ENCODE measurements around the gene EPS15. TPM values are rescaled to one million over a fixed set of nuclear protein-coding genes. Genes with fewer than 3 reads are reported as not detected.
"Not testable (repeated sequence)": the region's sequence is repeated elsewhere in the genome, so short reads cannot be mapped to it uniquely, and the experiment has no call there.

The EPS15 gene
- total RNA-seq, 8 experiments from 2014 or later, result 35.2 to 230 (median 119) TPM

DNA sequence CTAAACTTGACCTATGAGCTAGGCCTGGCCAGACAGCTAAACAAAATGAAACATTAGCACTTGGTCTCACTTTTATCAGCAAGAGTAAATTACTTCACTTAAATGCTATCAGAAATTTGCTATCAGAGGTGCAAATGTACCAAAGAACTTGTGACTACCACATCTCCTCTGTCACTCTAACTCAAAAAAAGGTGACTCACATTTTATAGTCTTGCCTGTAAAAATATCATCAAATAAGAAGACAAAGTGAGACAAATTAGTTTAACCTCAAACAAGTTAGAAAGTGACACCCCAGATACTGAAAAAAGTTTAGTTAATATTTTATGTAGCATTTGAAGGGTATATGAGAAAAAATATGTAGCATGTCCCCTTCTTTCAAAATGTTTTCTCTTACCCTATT lies 76.9 kb downstream of the EPS15 start:
- Histone ChIP-seq H3K4me1 (replicated peaks in 1 of 2) (no peaks in the 10 kb centered on the region), H3K4me3 (no peak overlapping the region), H3K27ac (no peak overlapping the region)
- no peak for ATAC-seq (replicated peaks in 6 of 8)
- in situ Hi-C loops (cut with MboI; ENCODE audit: low pct_unique_long_range_greater_than_20kb in 2 of 9, low sequenced_read_pairs in 9 of 9, unreplicated experiment in 9 of 9), result no loop called here

DNA sequence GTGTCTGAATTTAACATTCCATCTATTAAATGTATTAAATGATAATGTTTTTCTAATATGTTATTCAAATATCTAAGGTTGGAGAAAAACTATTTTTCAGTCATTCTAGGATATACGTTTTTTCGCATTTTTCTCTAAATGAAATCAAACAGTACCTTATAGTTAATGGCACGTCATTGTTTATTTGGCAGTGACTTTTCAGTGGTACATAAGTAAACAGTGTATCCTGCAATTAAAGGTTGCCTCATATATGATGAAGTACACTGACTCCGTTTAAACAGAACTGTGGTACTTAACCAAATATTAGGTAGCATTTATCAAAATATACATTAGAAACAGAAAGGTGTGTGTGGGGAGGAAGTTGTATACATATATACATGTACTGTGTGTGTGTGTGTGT lies 79.2 kb downstream of the EPS15 start:
- H3K4me1 ChIP-seq (replicated peaks in 1 of 2), result no peaks in the 10 kb centered on the region
- in situ Hi-C loops (cut with MboI; ENCODE audit: low pct_unique_long_range_greater_than_20kb in 2 of 9, low sequenced_read_pairs in 9 of 9, unreplicated experiment in 9 of 9), result no loop called here
- H3K27ac ChIP-seq, result no peak overlapping the region
- no peak for ATAC-seq (replicated peaks in 6 of 8)
- WGBS, 10 experiments, result 94 to 100% (median 96%) methylated on average over 2 to 4 of the region's 4 CpGs; no CpG with 5 or more reads in 1 of the 10 experiments
- no peak overlapping the region for H3K4me3 ChIP-seq

DNA sequence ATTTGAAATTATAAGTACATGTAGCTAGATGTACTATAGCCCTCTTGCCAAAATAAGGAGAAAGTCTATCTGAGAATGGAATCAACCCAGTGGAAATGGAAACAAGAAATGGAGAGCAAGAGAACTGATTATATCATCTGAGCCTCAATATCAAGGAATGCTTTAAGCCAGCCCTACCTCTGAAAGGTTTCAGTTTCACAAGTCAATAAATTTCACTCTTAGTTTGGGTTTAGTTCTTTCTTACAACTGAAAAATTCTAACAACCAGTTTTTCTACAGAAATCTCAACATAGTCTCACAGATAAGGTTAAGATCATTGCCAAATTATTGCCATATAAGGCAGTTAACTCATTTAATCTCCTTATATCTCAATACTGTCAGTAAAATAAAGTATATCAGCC lies 80.0 kb downstream of the EPS15 start:
- in situ Hi-C loops (cut with MboI; ENCODE audit: low pct_unique_long_range_greater_than_20kb in 2 of 9, low sequenced_read_pairs in 9 of 9, unreplicated experiment in 9 of 9), result no loop called here
- Histone ChIP-seq H3K4me3 (no peak overlapping the region), H3K27ac (no peak overlapping the region), H3K4me1 (replicated peaks in 1 of 2) (no peaks in the 10 kb centered on the region)
- no peak for ATAC-seq (replicated peaks in 6 of 8)

DNA sequence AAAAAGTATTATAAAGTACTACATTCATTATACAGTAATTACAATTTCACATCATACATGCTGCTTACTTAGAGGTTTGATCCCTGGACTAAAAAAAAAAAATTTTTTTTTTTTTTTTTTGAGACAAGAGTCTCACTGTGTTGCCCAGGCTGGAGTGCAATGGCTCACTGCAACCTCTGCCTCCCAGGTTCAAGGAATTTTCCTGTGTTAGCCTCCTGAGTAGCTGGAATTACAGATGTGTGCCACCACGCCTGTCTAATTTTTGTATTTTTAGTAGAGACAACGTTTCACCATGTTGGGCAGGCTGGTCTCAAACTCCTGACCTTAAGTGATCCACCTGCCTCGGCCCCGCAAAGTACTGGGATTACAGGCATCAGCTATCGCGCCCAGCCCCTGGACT lies 81.7 kb downstream of the EPS15 start:
- WGBS, 10 experiments, result 87 to 100% (median 96%) methylated on average over 1 to 6 of the region's 6 CpGs; no CpG with 5 or more reads in 1 of the 10 experiments
- ATAC-seq (replicated peaks in 6 of 8); in situ Hi-C loops (cut with MboI; ENCODE audit: low pct_unique_long_range_greater_than_20kb in 2 of 9, low sequenced_read_pairs in 9 of 9, unreplicated experiment in 9 of 9): not testable (repeated sequence)

DNA sequence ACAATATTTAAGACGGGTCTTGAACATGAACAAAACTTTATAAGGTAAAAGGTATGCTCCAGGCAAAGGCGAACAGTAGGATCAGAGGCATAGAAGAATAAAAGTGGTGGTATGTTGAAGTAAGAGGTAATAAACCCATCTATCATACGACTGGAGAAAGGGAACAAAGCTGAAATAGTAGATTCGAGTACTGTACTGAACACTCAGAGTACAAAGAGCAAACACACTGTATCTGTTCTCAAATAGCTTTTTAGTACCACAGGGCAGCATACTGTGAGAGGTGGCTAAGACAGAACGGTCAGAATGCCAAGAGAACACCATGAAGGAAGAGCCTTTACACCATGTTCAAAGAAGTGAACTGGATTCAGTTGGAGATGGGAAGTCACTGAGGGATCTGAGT lies 83.2 kb downstream of the EPS15 start:
- no peak for ATAC-seq (replicated peaks in 6 of 8)
- no peak overlapping the region for H3K4me3 ChIP-seq
- WGBS, 10 experiments, result 81 to 100% (median 88%) methylated on average over 4 to 5 of the region's 5 CpGs; no CpG with 5 or more reads in 1 of the 10 experiments
- in situ Hi-C loops (cut with MboI; ENCODE audit: low pct_unique_long_range_greater_than_20kb in 2 of 9, low sequenced_read_pairs in 9 of 9, unreplicated experiment in 9 of 9), result no loop called here
- H3K27ac ChIP-seq, result no peak overlapping the region
- H3K4me1 ChIP-seq (replicated peaks in 1 of 2), result no peaks in the 10 kb centered on the region

More for the DNA sequence above, 81.7 kb downstream of the EPS15 start:
- not testable (repeated sequence) for H3K4me1 ChIP-seq (replicated peaks in 1 of 2); H3K4me3 ChIP-seq; H3K27ac ChIP-seq

DNA sequence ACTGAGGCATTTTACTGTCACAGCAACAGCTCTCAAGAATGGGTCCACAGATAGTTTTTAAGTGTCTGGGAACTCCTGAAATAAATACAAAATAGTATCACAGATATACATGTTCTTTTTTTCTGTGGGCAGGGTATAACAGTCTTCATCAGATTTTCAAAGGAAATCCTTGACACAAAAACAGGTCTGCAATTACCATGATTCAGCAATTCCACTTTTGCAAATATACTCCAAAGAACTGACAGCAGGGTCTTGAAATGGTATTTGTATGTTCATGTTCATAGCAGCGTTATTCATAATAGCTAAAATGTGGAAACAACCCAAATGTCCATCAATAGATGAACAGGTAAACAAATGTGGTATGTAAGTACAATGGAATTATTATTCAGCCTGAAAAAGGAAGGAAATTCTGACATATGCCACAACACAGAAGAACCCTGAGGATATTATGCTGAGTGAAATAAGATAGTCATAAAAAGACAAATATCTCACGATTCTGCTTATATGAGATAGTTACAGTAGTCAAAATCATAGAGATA lies 85.0 kb downstream of the EPS15 start:
- no peak overlapping the region for H3K27ac ChIP-seq
- in situ Hi-C loops (cut with MboI; ENCODE audit: low pct_unique_long_range_greater_than_20kb in 2 of 9, low sequenced_read_pairs in 9 of 9, unreplicated experiment in 9 of 9), result no loop called here
- no peak for ATAC-seq (replicated peaks in 6 of 8)
- no peaks in the 10 kb centered on the region for H3K4me1 ChIP-seq (replicated peaks in 1 of 2)
- WGBS, 10 experiments, result 75 to 100% (median 86%) methylated on average over 1 to 2 of the region's 2 CpGs; no CpG with 5 or more reads in 1 of the 10 experiments
- H3K4me3 ChIP-seq, result no peak overlapping the region

DNA sequence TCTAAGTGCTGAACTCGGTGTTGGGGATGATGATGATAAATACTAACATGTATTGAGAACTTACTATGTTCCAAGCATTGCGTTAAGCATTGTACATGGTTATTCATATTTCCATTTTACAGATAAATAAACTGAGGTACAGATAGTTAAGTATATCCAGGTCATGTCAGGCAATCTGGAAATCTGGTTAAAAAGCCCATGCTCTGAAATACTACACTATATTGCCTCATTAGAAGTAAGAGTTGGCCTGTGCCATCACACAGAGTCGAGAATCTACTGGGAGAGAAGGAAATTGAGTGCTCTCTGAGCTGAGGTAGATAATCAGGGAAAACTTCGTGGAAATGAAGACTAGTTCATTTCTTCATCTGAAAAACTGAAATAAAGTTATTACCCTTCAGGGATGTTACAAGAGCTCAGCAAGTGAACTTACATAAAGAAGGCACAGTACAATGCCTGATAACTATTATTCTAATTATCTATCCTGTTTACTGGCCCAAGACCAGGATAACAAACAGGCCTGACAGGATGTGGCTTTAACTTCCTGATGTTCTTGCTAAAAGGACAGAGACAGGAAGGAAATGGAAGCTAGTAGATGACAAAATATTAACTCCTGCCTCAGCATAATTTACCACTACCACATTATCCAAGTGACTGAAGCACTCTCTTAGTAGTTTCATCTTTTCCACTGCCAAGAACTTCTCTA lies 85.6 kb downstream of the EPS15 start:
- in situ Hi-C loops (cut with MboI; ENCODE audit: low pct_unique_long_range_greater_than_20kb in 2 of 9, low sequenced_read_pairs in 9 of 9, unreplicated experiment in 9 of 9), result no loop called here
- ATAC-seq (replicated peaks in 6 of 8), result no peak
- no peaks in the 10 kb centered on the region for H3K4me1 ChIP-seq (replicated peaks in 1 of 2)

DNA sequence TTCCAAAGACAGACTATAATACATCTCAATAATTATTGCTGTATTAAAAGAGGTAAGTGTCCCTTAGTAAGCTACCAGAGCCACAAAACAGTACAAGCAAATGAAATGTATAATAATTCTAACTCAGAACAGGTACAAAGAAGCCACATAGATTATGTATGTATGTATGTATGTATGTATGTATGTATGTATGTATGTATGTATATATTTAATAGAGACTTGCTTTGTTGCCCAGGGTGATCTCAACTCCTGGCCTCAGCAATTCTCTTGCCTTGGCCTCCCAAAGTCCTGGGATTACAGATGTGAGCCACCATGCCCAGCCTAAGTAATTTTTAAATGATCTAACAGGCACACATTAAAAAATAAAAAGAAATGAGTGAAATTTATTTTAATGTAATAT lies 86.9 kb downstream of the EPS15 start:
- ATAC-seq (replicated peaks in 6 of 8), result peak in 1 of 8 experiments; percentile 90
- in situ Hi-C loops (cut with MboI; ENCODE audit: low pct_unique_long_range_greater_than_20kb in 2 of 9, low sequenced_read_pairs in 9 of 9, unreplicated experiment in 9 of 9), result no loop called here
- Histone ChIP-seq H3K4me3 (no peak overlapping the region), H3K4me1 (replicated peaks in 1 of 2) (no peaks in the 10 kb centered on the region), H3K27ac (no peak overlapping the region)

More for the DNA sequence above, 85.6 kb downstream of the EPS15 start:
- no peak overlapping the region for H3K27ac ChIP-seq
- H3K4me3 ChIP-seq, result no peak overlapping the region
- WGBS, 10 experiments, result 65 to 91% (median 87%) methylated on average over 1 to 4 of the region's 4 CpGs

DNA sequence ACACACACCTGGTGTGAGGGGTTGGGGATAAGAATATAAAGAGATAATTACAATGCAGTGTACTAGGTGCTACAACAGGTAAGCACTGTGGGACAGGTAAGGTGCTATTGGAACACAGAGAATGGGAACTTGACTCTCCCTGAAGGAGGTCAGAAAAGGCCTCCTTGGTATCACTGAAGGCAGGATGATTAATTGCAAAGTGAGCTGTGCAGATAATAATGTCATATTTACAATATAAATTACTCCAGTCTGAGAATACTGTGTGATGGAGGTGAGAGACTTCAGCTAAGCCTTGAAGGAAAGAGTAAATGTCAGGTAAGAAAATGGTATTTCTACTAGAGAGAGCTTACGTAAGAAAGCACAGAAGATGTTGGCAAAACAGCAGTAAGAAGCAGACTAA lies 91.6 kb downstream of the EPS15 start:
- WGBS, 10 experiments, result 89 to 100% (median 100%) methylated on average over 1 of the region's 1 CpG
- Histone ChIP-seq H3K27ac (no peak overlapping the region), H3K4me3 (no peak overlapping the region), H3K4me1 (replicated peaks in 1 of 2) (peaks cover 13 to 15% of the 10 kb centered on the region in 2 donors)
- in situ Hi-C loops (cut with MboI; ENCODE audit: low pct_unique_long_range_greater_than_20kb in 2 of 9, low sequenced_read_pairs in 9 of 9, unreplicated experiment in 9 of 9), result no loop called here
- ATAC-seq (replicated peaks in 6 of 8), result no peak

DNA sequence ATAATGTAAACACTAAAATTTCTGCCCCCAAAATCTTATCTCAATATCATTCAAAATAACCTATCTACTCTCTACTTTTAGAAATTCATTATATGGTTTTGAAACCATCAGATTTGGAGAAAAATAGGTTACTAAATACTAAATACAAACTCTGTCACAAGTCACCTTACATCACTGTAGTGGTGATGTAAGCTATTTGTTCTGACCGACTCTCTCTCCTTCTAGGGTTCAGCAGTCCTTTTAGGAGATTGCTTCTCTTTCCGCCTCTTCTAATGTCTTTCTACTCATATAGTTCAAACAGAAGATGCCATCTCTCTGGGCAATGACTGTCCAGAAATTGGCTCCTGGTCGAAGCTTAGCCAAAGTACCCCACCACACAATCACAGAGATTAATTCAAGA lies 93.1 kb downstream of the EPS15 start:
- no peak for ATAC-seq (replicated peaks in 6 of 8)
- WGBS, 10 experiments, result 0 to 100% (median 93%) methylated on average over 1 to 3 of the region's 3 CpGs; no CpG with 5 or more reads in 1 of the 10 experiments

DNA sequence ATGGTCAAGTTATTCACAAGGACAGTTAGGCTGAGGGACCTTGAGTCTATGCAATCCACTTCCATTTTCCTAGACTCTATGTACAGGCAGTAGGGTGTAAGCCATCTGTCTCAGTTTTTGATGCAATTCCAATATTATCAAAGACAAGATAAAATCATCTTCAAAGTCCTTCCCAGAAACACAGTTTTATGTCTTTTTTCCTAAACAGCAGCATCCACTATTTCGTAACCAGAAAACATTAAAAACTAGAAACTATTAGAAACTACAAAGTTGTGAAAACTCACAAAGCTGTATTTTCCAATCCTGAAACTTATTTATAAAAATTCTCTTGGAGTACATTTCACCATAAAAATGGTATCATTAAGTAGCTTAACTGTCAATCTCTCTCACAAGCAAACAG lies 93.8 kb downstream of the EPS15 start:
- H3K4me3 ChIP-seq, result no peak overlapping the region
- H3K4me1 ChIP-seq (replicated peaks in 1 of 2), result peaks cover 17 to 19% of the 10 kb centered on the region in 2 donors
- 93 to 100% (median 100%) methylated on average over 1 of the region's 1 CpG for WGBS, 10 experiments
- no peak overlapping the region for H3K27ac ChIP-seq
- no peak for ATAC-seq (replicated peaks in 6 of 8)
- in situ Hi-C loops (cut with MboI; ENCODE audit: low pct_unique_long_range_greater_than_20kb in 2 of 9, low sequenced_read_pairs in 9 of 9, unreplicated experiment in 9 of 9), result no loop called here

More for the DNA sequence above, 93.1 kb downstream of the EPS15 start:
- H3K4me3 ChIP-seq, result no peak overlapping the region
- no peak overlapping the region for H3K27ac ChIP-seq
- in situ Hi-C loops (cut with MboI; ENCODE audit: low pct_unique_long_range_greater_than_20kb in 2 of 9, low sequenced_read_pairs in 9 of 9, unreplicated experiment in 9 of 9), result no loop called here
- H3K4me1 ChIP-seq (replicated peaks in 1 of 2), result peaks cover 17 to 19% of the 10 kb centered on the region in 2 donors

DNA sequence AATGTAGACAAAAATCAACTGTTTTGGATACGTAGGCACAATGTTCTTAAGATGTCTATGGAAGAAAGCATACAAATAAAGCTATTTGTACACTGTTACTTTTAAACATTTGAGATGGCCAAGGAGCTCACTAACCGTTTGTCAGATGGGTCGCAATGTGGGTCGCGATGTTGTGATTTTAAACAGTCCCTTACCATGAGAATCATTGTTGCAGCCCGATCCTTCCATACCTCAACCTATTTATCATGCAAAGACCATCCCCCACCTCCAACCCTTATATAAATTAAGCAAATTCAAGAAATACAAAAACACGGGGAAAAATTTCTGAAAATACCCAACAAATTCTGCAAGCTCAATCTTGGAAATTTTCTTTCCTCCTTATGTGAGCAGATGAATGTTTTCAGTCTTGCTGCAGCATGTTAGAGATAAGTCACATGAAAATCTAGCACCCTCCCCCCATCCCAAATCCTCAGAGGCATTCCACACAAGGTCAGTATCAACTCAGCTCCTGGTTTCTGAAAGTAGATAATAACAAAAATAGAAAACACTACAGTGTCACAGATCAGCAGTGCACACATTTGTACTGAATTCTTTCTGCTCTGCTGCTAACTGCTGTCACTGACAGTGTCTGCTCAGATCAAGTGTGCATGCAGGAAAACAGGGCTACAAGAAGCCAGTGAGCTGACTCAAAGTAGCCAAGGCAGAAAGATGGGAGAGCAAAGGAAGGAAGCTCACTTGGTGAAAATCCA lies 95.8 kb downstream of the EPS15 start:
- Histone ChIP-seq H3K4me3 (peak overlapping the region; percentile 2 to 57 (median 44)), H3K4me1 (replicated peaks in 1 of 2) (peaks cover 29 to 38% of the 10 kb centered on the region in 2 donors), H3K27ac (peak overlapping the region; percentile 49 to 53)
- in situ Hi-C loops (cut with MboI; ENCODE audit: low pct_unique_long_range_greater_than_20kb in 2 of 9, low sequenced_read_pairs in 9 of 9, unreplicated experiment in 9 of 9), result no loop called here
- WGBS, 10 experiments, result 25 to 77% (median 38%) methylated on average over 4 to 7 of the region's 7 CpGs; no CpG with 5 or more reads in 3 of the 10 experiments
- ATAC-seq (replicated peaks in 6 of 8), result peak in 5 of 8 experiments; percentile 58 to 71 (median 66)

DNA sequence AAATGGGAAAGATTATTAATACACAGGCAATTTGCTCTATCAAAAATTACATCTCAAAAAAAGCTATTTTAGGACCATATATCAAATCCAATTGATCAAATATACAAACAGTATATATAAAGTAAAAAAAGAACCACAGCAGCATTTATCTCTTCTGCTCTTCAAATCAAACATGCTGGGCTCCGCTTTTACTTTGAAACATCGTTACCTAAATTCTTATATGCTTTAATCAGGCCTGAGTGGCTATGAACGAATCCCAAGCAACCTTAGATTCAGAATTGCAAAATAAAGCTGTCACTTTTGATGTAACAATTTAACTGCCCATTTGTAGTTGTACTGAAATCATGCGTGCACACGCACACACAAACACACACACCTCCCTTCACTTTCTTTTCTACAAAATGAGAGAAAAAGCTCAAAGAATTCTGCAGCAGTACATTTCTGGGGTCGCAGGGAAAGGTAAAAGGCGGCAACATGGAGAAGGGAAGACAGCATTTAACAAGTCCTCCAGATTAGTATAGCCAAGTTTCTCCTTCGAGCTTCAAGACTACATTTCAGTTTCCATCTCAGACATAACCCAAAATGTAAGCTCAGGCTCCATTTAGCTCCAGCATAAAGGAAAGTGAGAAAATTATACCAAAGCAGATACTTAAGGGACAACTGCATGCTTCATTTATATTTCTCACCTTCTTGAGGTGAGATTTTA lies 96.5 kb downstream of the EPS15 start:
- 35 to 88% (median 55%) methylated on average over 1 to 8 of the region's 8 CpGs for WGBS, 10 experiments
- in situ Hi-C loops (cut with MboI; ENCODE audit: low pct_unique_long_range_greater_than_20kb in 2 of 9, low sequenced_read_pairs in 9 of 9, unreplicated experiment in 9 of 9), result no loop called here
- Histone ChIP-seq H3K4me1 (replicated peaks in 1 of 2) (peaks cover 29 to 43% of the 10 kb centered on the region in 2 donors), H3K27ac (peak overlapping the region; percentile 49 to 53), H3K4me3 (peak overlapping the region; percentile 3 to 57 (median 45))
- peak in 4 of 8 experiments; percentile 8 to 21 (median 16) for ATAC-seq (replicated peaks in 6 of 8)

Measured in motor neuron (in vitro differentiated cells).